Neuronal stem cell (in vitro differentiated cells): ENCODE results near the gene ADCY6.

Experiments used
- DNase-seq: peaks from one replicate; pipeline ENCODE4 v3.0.0-alpha.2; 2013; ENCODE audit warnings: low spot score
- H2AFZ ChIP-seq: one replicate; pipeline ENCODE4 v1.6.1; 2013; ENCODE audit warnings: mild to moderate bottlenecking, low read length, inconsistent platforms
- H2AK5ac ChIP-seq: 2 replicates; pipeline ENCODE4 v1.6.1; 2013; ENCODE audit warnings: low read depth, mild to moderate bottlenecking, inconsistent platforms, low read length, moderate library complexity, mixed read lengths
- H2BK120ac ChIP-seq: 2 replicates; pipeline ENCODE4 v1.6.1; 2013; ENCODE audit warnings: low read depth, mild to moderate bottlenecking, inconsistent platforms, low read length, moderate library complexity, mixed read lengths
- H2BK12ac ChIP-seq: one replicate; pipeline ENCODE4 v1.6.1; 2013; ENCODE audit warnings: low read length, inconsistent platforms
- H2BK15ac ChIP-seq: 2 replicates; pipeline ENCODE4 v1.6.1; 2013; ENCODE audit warnings: mild to moderate bottlenecking, low read length, inconsistent platforms, mixed read lengths
- H2BK5ac ChIP-seq: one replicate; pipeline ENCODE4 v1.6.1; 2013; ENCODE audit warnings: inconsistent platforms, mild to moderate bottlenecking, low read length, moderate library complexity
- H3K14ac ChIP-seq: one replicate; pipeline ENCODE4 v1.6.1; 2013; ENCODE audit warnings: low read length, inconsistent platforms
- H3K18ac ChIP-seq: 2 replicates; pipeline ENCODE4 v1.6.1; 2013; ENCODE audit warnings: low read length, inconsistent platforms
- H3K23ac ChIP-seq: 2 replicates; pipeline ENCODE4 v1.6.1; 2013; ENCODE audit warnings: low read depth, mild to moderate bottlenecking, mixed read lengths, low read length, inconsistent platforms; ENCODE audit not compliant: poor library complexity
- H3K27ac ChIP-seq: replicated peaks from 3 replicates; pipeline ENCODE4 v1.5.1; 2013; ENCODE audit warnings: low read length, inconsistent platforms
- H3K27me3 ChIP-seq, 3 experiments: 2 replicates each; pipeline ENCODE4 v1.6.1; 2013; ENCODE audit warnings: low read length in 3 of 3, mild to moderate bottlenecking in 2 of 3, inconsistent platforms in 1 of 3, low read depth in 1 of 3, mixed read lengths in 1 of 3, moderate library complexity in 1 of 3; ENCODE audit not compliant: control insufficient read depth in 3 of 3, insufficient read depth in 3 of 3
- H3K36me3 ChIP-seq, 2 donors: replicated peaks in 1 of 2; 2 replicates each; pipeline ENCODE4 v1.6.1; 2013; ENCODE audit warnings: low read length in 2 of 2; ENCODE audit not compliant: control insufficient read depth in 2 of 2, insufficient read depth in 2 of 2
- H3K4ac ChIP-seq: 2 replicates; pipeline ENCODE4 v1.6.1; 2013; ENCODE audit warnings: inconsistent platforms, mild to moderate bottlenecking, low read length, moderate library complexity
- H3K4me1 ChIP-seq, 2 donors: 1 replicate in 1 of 2; 2 replicates in 1 of 2; pipeline ENCODE4 v1.6.1; 2013; ENCODE audit warnings: low read length in 2 of 2, low read depth in 1 of 2; ENCODE audit not compliant: control insufficient read depth in 2 of 2, insufficient read depth in 1 of 2
- H3K4me2 ChIP-seq: one replicate; pipeline ENCODE4 v1.6.1; 2013; ENCODE audit warnings: mild to moderate bottlenecking, low read length, inconsistent platforms; ENCODE audit not compliant: insufficient read depth, poor library complexity, severe bottlenecking
- H3K4me3 ChIP-seq, 2 donors: 2 replicates each; pipeline ENCODE4 v1.5.1; 2013; ENCODE audit warnings: low read length in 2 of 2, mild to moderate bottlenecking in 2 of 2, inconsistent platforms in 1 of 2, moderate library complexity in 1 of 2
- H3K79me1 ChIP-seq: one replicate; pipeline ENCODE4 v1.6.1; 2013; ENCODE audit warnings: low read depth, mild to moderate bottlenecking, inconsistent platforms, low read length, moderate library complexity
- H3K9ac ChIP-seq: one replicate; pipeline ENCODE4 v1.6.1; 2013; ENCODE audit warnings: mild to moderate bottlenecking, low read depth, low read length, inconsistent platforms; ENCODE audit not compliant: poor library complexity
- H3K9me3 ChIP-seq, 2 donors: replicated peaks in 1 of 2; 2 replicates each; pipeline versions ENCODE3 to v1.6.1; 2013; ENCODE audit warnings: low read length in 2 of 2, mild to moderate bottlenecking in 2 of 2, inconsistent platforms in 1 of 2, low read depth in 1 of 2, mixed read lengths in 1 of 2, moderate library complexity in 1 of 2; ENCODE audit not compliant: control insufficient read depth in 2 of 2, insufficient read depth in 1 of 2
- H4K8ac ChIP-seq: one replicate; pipeline ENCODE4 v1.6.1; 2013; ENCODE audit warnings: low read depth, mild to moderate bottlenecking, inconsistent platforms, low read length, moderate library complexity
- H4K91ac ChIP-seq: one replicate; pipeline ENCODE4 v1.6.1; 2013; ENCODE audit warnings: low read length, low read depth, mild to moderate bottlenecking, inconsistent platforms; ENCODE audit not compliant: poor library complexity
- WGBS, 2 donors: extraction: QIAGEN DNeasy Blood & Tissue Kit; methylation state at CpG; one replicate each; pipeline ENCODE4 v1.1.7; 2013; ENCODE audit warnings: missing lambda C conversion rate in 2 of 2, mixed read lengths in 1 of 2; ENCODE audit not compliant: insufficient read length in 2 of 2, insufficient replicate concordance in 1 of 2; ENCODE audit errors: extremely low coverage in 2 of 2; 5-methylcytosine and 5-hydroxymethylcytosine counted together

The ADCY6 gene

DNA sequence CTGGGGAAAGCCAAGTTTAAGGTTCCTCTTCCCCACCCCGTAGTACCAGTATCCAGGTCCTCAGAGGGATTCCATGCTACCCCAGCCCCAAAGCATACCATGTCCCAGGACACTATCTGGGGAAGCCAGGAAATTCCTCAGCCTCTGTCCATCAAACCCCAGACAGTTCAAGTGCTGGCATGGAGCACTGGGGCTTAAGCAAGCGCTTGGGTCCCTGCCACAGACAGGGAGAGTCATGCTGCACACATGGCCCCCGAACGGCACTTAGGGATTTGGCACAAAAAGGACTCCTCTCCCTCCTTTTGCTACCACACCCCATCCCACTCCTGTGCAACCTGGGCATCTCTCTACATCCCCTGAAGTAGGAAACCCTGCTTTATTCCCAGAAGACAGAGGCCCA is 21.8 kb downstream of the ADCY6 start:
- no peak overlapping the region for H3K23ac ChIP-seq
- no peak overlapping the region for H2BK15ac ChIP-seq
- H2AFZ ChIP-seq: no peak overlapping the region
- H3K4ac ChIP-seq: no peak overlapping the region
- H3K4me2 ChIP-seq: no peak overlapping the region
- no peaks in the 10 kb centered on the region for H3K27me3 ChIP-seq
- no peak overlapping the region for H2BK12ac ChIP-seq
- no peak overlapping the region for H2BK120ac ChIP-seq
- DNase-seq: no peak
- H4K8ac ChIP-seq: no peak overlapping the region
- H3K9me3 ChIP-seq: no peaks in the 10 kb centered on the region
- H3K4me1 ChIP-seq: peaks cover 0 to 9% of the 10 kb centered on the region in 2 donors
- no peak overlapping the region for H3K27ac ChIP-seq
- no peaks in the 10 kb centered on the region for H3K79me1 ChIP-seq
- no CpG with 5 or more reads among the region's 4 CpGs for WGBS, 2 donors
- H4K91ac ChIP-seq: no peak overlapping the region
- H3K9ac ChIP-seq: no peak overlapping the region
- peaks cover 47 to 66% of the 10 kb centered on the region in 2 donors for H3K36me3 ChIP-seq
- no peak overlapping the region for H3K4me3 ChIP-seq
- no peak overlapping the region for H2BK5ac ChIP-seq
- H2AK5ac ChIP-seq: no peak overlapping the region
- no peak overlapping the region for H3K14ac ChIP-seq
- H3K18ac ChIP-seq: no peak overlapping the region

DNA sequence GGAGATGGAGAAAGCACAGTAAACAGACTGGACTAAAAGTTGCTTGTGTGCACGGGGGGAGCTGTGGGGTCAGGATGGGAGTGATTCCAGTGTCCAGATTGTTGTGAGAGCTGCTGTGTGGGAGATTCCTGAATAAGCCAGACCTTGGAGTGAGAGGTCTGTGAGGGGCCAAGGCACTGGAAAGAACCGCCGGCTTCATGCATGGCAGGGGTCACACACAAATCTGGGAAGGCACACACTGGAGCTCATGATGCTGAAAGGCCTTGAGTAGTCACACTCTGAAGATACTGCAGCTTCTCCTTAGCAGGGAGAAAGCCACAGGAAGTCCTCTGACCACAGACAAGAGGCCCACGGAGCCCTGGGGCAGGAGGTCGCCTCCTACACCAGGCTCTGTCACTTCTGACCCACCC is 23.1 kb downstream of the ADCY6 start:
- Histone ChIP-seq H3K4ac (no peak overlapping the region), H3K14ac (no peak overlapping the region), H2AFZ (no peak overlapping the region), H3K23ac (no peak overlapping the region), H2BK5ac (no peak overlapping the region), H4K91ac (no peak overlapping the region), H3K36me3 (peaks cover 34 to 53% of the 10 kb centered on the region in 2 donors), H4K8ac (no peak overlapping the region), H2AK5ac (no peak overlapping the region), H3K18ac (no peak overlapping the region), H2BK120ac (no peak overlapping the region), H2BK15ac (no peak overlapping the region), H3K9ac (no peak overlapping the region), H3K27ac (no peak overlapping the region), H2BK12ac (no peak overlapping the region), H3K4me2 (no peak overlapping the region), H3K4me1 (peaks cover 0 to 9% of the 10 kb centered on the region in 2 donors), H3K27me3 (no peaks in the 10 kb centered on the region), H3K79me1 (no peaks in the 10 kb centered on the region), H3K4me3 (peak overlapping the region in 1 of 2 donors; percentile 39), H3K9me3 (no peaks in the 10 kb centered on the region)
- DNase-seq: no peak
- WGBS, 2 donors: no CpG with 5 or more reads among the region's 5 CpGs

DNA sequence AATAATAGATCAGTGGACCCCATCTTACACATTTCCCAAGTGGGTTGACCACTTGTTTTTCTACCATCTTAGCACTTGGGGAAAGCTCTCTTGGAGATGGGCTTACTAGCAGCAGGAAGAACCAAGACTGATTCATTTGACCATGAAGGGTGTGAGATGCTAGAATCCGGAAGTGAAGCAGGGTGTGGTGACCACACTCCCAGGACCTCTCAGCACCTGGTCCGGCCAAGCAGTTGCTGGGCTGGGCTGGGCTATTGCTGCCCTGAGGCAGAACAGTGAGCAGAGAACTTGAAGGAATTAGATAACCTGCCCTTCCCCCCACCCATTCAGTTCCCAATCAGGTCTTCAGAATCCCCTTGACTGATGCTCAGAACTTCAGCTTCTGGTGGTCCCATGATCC is 24.4 kb downstream of the ADCY6 start:
- H3K18ac ChIP-seq: no peak overlapping the region
- no peak overlapping the region for H2BK15ac ChIP-seq
- H3K4me3 ChIP-seq: no peak overlapping the region
- no peak overlapping the region for H2AK5ac ChIP-seq
- H3K9ac ChIP-seq: no peak overlapping the region
- H4K8ac ChIP-seq: no peak overlapping the region
- no peak overlapping the region for H2AFZ ChIP-seq
- no peak overlapping the region for H3K27ac ChIP-seq
- no peaks in the 10 kb centered on the region for H3K27me3 ChIP-seq
- H3K4me1 ChIP-seq: peaks cover 0 to 9% of the 10 kb centered on the region in 2 donors
- peaks cover 31 to 45% of the 10 kb centered on the region in 2 donors for H3K36me3 ChIP-seq
- H3K9me3 ChIP-seq: no peaks in the 10 kb centered on the region
- WGBS, 2 donors: no CpG with 5 or more reads among the region's 2 CpGs
- no peak overlapping the region for H3K23ac ChIP-seq
- no peak overlapping the region for H2BK5ac ChIP-seq
- DNase-seq: no peak
- no peak overlapping the region for H3K4me2 ChIP-seq
- no peak overlapping the region for H3K4ac ChIP-seq
- no peak overlapping the region for H3K14ac ChIP-seq
- H3K79me1 ChIP-seq: no peaks in the 10 kb centered on the region
- no peak overlapping the region for H2BK120ac ChIP-seq
- H2BK12ac ChIP-seq: no peak overlapping the region
- no peak overlapping the region for H4K91ac ChIP-seq

DNA sequence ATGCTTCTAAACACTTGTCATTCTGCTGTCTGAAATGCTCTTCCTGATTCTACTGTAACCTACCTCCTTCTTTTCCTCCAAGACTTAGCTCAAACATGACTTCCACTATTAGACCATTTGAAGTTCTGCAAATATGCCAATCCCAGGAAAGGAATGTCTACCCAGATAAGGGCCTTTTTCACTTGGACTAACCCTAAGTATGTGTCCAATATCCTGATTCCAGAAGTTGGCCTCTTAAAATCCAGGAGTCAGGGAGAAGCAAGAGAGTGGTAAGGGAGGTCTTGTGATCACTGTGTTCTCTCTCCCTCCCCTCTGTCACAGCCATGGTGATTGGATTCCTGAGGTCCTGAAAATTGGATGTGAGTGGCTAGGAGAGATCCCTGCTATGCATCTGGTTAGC is 30.2 kb downstream of the ADCY6 start:
- Histone ChIP-seq H3K14ac (no peak overlapping the region), H3K4me3 (no peak overlapping the region), H3K4ac (no peak overlapping the region), H4K8ac (no peak overlapping the region), H3K36me3 (no peaks in the 10 kb centered on the region), H3K9ac (no peak overlapping the region), H3K4me1 (no peaks in the 10 kb centered on the region), H2AFZ (peak overlapping the region; percentile 31), H3K4me2 (no peak overlapping the region), H2BK12ac (no peak overlapping the region), H3K18ac (no peak overlapping the region), H3K9me3 (no peaks in the 10 kb centered on the region), H4K91ac (no peak overlapping the region), H3K27me3 (peaks cover 0 to 7% (median 0%) of the 10 kb centered on the region in 3 experiments), H3K23ac (no peak overlapping the region), H3K27ac (no peak overlapping the region), H2AK5ac (no peak overlapping the region), H3K79me1 (no peaks in the 10 kb centered on the region), H2BK120ac (no peak overlapping the region), H2BK5ac (no peak overlapping the region), H2BK15ac (no peak overlapping the region)
- no peak for DNase-seq
